GM19395 (cell line): ENCODE measurements around the gene NRN1L.

Experiments
- ATAC-seq: cut with Tn5 transposase; IDR thresholded peaks from one replicate; pipeline ENCODE4 v1.9.1; 2021; ENCODE audit warnings: mild to moderate bottlenecking, moderate library complexity; ENCODE audit not compliant: unreplicated experiment

Gene NRN1L

DNA sequence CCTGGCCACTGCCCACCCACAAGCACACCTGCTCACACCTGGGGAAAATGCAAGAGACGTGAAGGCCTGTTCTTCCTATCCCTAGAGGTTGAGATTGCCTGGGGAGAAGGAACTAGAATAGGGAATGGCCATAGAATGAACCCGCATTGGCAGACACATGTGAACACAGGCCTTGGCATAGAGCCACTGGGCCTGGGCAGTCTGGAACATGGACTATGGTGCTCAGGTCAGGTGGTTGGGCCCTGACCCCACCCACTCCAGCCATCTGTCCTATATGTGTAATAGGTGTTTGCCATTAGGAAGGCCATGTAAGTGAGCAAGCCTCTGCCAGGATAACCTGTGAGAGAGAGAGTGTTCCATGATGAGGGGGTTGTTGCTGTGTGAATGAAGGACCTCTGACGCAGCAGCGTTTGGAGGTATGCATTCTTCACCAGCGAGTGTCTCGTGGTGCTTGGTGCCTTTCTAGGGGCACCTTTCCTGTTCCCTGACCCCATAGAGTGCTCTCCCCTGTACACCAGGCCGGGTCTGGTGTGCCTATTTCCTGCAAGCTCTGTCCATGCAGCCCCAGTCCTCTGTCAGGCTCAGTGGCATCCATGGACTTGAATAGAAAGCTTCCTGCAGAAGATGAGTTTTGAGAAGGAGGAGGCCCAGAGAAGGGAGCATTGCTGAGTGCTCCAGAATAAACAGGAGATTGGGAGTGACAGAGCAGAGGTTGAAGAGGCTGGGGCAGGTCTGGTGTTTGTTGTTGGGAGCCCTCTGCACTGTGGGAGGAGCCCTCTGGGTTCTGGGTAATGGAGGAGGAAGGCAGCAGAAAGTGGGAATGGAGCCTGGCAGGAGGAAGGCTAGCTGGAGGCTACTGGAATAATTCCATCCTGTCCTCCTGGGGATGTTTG lies 31.4 kb downstream of the NRN1L start:
- no peak for ATAC-seq

DNA sequence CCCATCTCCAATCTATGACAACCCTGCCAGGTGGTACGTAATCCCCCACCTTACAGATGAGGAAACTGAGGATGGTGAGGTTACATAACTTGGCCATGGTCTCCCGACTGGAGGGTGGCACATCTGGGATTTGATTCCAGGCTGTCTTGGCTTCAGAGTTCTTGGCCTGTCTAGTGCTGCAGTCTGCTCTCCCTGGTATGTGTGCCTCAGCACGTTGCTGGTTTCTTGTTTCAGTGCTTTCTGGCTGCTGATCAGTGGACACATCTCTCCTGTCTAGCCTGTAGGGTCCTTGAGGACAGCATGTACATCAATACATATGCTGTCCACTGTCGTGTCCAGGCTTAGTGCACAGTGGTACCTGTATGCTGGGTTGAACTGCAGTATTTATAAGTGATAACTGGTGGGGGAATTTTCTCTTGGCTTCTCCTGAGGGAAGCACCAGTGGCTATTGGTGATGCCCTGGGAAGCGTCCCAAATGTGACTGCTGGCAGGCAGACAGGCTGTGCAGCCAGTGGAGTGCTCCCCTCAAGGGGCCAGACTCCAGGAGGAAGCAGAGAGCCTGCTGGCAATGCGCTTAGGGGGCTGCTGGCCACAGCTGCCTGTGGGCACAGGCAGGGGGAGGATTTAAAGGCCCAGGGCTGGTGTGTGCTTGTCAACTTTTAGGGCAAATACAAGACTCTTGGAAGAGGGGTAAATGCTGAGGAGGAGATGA lies 32.6 kb downstream of the NRN1L start:
- ATAC-seq = no peak

- ATAC-seq = no peak
Observed at GRCh38 chr16:67917852-67918236, 33.2 kb downstream of the NRN1L start.

GRCh38 chr16:67919622-67920221 lies 35.0 kb downstream of the NRN1L start:
- no peak for ATAC-seq

GRCh38 chr16:67922221-67922620 lies 37.5 kb downstream of the NRN1L start:
- ATAC-seq = no peak

DNA sequence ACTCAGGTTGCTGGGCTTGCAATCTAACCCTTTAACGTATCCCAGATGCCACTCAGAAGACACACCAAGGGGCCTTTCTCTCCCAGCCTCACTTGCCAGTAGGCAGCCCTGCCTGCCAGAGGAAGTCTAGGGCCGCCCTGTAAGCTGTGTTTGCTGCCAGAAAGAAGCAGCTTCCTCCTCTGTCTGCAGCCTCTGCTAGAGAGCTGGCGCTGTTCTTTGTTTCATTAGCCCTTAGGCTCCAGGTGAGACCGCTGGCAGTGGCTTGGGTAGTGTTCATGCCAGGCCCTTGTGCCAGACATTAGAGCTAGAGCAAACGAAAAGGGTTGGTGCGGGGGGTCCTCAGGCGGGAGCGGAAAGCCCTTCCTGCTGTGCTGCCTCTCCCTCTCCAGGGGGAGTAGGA lies 38.1 kb downstream of the NRN1L start:
- no peak for ATAC-seq

DNA sequence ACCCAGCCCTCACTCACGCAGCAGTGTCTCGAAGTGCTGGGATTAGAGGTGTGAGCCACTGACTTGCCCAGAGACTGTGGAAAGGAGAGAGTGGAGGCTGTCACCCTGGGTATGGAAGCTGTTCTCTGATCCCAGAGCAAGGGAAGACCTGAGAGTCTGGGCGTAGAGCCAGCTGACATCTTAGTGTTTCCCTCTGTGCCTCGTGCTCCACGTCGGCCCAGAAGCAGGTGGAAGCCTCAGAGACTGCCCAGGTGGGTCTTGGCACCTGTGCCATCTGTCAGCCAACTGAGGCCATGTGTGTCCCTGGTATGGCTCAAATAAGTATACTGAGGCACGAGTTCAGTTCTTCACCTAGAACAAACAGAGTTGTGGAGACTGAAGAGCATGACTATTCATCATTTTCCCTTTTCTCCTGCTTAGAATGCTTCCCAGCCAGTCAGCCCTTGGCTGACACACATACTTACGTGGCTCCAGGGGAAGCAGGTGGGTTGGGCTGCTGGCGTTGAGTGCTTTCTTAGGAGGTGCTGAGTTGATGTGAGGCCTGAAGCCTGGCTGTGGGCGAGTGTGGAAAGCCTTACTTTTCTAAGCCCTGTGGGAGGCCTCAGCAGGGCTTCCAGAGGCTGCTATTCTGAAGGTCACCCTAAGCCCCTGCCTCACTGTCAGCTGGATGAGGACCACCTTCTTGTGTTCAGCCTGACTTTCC lies 38.9 kb downstream of the NRN1L start:
- ATAC-seq = no peak

DNA sequence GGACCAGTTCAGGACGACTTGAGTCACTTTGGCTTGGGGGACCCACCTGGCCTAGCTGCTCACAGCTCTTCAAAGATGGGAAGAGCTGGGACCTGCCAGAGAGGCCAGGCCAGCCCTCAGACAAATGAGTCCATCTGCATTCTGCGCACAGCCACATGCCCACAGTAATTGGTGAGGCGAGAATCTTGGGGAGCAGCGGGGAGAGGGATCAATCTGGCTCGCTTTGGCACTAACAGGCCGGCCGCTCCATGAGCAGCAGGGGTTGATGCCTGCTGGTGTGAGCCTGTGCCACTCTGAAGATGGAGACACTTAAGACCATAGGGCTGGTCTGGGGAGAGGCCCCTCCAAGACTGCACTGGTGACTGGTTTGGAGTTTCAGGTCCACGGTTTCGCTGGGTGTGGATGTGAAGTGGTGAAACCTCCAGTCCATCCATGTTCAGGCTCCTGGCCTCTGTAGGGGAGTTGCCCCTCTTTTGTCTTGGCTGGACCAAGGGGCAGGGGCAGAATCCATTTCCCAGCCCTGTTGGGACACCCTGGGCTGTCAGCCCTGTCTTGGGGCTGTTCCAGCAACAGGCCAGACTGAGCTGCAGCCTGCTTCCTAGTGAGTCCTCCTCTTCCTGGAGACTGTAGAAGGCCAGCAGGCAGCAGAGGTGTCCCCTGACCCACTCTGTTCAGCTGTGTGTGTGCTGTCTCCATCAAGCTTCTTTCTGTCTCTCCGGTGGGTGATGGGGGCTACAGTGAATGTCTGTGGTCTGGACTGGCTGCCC lies 39.6 kb downstream of the NRN1L start:
- no peak for ATAC-seq

GRCh38 chr16:67926181-67926750 lies 41.6 kb downstream of the NRN1L start:
- no peak for ATAC-seq

DNA sequence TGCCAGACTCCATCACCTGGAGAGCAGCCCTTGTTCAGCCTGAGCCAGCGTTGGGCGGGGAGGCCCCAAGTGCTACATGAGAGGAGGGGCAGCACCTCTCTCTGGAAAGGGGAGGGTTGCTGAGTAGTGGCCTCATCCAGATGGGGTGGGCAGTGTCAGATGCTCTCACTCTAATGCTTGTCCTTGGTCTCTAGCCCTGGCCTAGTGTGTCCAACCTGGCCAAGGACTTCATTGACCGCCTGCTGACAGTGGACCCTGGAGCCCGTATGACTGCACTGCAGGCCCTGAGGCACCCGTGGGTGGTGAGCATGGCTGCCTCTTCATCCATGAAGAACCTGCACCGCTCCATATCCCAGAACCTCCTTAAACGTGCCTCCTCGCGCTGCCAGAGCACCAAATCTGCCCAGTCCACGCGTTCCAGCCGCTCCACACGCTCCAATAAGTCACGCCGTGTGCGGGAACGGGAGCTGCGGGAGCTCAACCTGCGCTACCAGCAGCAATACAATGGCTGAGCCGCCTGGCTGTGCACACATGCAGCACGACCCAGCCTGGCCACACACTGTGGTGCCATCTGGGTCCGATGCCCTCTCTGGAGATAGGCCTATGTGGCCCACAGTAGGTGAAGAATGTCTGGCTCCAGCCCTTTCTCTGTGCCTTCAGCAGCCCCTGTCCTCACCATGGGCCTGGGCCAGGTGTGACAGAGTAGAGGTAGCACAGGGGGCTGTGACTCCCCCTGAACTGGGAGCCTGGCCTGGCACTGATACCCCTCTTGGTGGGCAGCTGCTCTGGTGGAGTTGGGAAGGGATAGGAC lies 42.7 kb downstream of the NRN1L start:
- no peak for ATAC-seq

DNA sequence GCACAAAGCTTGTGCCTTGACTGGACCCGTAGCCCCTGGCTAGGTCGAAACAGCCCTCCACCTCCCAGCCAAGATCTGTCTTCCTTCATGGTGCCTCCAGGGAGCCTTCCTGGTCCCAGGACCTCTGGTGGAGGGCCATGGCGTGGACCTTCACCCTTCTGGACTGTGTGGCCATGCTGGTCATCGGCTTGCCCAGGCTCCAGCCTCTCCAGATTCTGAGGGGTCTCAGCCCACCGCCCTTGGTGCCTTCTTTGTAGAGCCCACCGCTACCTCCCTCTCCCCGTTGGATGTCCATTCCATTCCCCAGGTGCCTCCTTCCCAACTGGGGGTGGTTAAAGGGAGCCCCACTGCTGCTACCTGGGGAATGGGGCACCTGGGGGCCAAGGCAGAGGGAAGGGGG lies 43.5 kb downstream of the NRN1L start:
- no peak for ATAC-seq

DNA sequence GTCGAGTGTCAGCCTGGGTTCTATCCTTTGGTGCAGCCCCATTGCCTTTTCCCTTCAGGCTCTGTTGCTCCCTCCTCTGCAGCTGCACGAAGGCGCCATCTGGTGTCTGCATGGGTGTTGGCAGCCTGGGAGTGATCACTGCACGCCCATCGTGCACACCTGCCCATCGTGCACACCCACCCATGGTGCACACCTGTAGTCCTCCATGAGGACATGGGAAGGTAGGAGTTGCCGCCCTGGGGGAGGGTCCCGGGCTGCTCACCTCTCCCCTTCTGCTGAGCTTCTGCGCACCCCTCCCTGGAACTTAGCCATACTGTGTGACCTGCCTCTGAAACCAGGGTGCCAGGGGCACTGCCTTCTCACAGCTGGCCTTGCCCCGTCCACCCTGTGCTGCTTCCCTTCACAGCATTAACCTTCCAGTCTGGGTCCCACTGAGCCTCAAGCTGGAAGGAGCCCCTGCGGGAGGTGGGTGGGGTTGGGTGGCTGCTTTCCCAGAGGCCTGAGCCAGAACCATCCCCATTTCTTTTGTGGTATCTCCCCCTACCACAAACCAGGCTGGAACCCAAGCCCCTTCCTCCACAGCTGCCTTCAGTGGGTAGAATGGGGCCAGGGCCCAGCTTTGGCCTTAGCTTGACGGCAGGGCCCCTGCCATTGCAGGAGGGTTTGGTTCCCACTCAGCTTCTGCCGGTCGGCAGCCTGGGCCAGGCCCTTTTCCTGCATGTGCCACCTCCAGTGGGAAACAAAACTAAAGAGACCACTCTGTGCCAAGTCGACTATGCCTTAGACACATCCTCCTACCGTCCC lies 44.1 kb downstream of the NRN1L start:
- no peak for ATAC-seq

- ATAC-seq = no peak
Observed at GRCh38 chr16:67930191-67930590, 45.5 kb downstream of the NRN1L start.

DNA sequence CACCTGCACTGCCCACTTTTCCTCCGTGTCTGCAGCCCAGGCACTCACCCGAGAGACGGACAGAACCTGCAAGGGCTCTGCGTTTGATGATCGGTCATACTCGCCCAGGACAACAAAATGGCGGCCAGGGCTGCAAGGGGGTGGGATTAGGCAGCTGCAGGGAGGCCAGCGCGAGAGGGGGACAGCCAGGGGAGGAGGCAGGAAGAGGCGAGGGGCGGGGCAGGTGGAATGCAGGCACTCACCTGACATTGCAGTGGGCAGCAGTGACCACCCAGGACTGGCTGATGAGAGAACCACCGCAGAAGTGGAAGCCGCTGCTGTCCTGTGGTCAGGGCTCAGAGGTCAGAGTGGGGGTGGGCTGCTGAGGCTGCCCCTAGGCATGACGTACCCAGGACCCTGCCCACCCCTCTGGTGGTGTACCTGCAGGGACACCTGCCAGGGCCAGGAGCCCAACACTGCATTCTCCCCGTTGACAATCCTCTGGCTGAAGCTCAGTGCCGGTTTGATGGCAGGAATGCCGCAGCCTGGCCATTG lies 46.1 kb downstream of the NRN1L start:
- ATAC-seq = no peak

DNA sequence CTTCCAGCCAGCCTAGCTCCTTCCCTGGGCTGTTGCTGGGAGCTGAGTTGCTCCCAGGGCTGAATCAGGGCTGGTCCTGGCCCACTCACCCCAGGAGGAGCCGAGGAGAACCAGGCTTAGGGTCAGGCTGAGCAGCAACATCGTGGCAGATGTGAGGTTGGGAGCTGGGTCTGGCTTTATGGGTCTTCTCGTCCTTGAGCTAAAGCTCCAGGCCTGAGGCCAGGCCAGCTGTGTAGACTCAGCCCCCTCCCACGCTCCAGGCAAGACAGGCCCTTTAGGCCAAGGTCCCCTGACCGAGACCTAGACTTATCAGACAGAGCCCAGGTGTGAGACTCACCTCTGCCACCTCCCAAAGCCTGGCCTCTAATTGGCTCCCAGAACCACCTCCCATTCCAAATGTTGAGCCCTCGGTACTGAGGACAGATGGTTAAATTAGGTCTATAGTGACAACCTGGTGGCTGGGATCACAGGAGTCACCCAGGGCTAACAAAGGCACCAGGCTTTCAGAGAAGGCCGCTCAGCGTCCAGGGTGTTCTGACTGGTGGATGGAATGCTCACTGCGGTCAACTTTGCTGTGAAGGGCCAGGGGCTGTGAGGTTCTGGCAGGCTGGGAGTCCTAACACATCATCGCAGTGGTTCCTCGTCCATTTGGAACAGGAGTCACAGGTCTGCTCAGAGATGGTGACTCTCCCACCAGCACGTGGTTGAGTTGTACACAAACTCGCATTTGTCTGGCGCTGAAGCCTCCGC lies 47.2 kb downstream of the NRN1L start, which contains the start of gene CTRL:
TSS of gene CTRL (minus strand) at position 151 of the 750 bp plus-strand sequence. CDS start at position 141, 10 bp downstream.
- ATAC-seq = no peak

DNA sequence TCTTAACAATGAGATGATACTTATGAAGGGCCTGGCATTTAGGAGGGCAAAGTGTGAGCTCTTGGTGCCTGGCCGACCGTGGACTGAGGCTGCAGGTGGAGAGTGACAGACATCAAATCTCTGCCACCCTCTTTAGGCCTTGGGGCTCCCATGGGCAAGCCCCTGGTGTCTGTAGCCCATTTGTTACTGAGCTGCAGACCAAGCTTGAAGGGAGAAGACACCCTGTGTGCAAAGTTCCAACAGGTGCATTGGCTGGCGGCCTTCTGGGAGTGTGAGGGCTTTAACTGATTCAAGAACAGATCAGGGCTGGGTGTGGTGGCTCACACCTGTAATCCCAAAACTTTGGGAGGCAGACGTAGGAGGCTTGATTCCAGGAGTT lies 47.8 kb downstream of the NRN1L start:
- ATAC-seq = no peak

GRCh38 chr16:67933805-67934204 lies 49.1 kb downstream of the NRN1L start:
- no peak for ATAC-seq
